ENCODE results near the gene PBX2.
"Not testable (repeated sequence)": the region's sequence is repeated elsewhere in the genome, so short reads cannot be mapped to it uniquely, and the experiment has no call there.

The PBX2 gene, protein sequence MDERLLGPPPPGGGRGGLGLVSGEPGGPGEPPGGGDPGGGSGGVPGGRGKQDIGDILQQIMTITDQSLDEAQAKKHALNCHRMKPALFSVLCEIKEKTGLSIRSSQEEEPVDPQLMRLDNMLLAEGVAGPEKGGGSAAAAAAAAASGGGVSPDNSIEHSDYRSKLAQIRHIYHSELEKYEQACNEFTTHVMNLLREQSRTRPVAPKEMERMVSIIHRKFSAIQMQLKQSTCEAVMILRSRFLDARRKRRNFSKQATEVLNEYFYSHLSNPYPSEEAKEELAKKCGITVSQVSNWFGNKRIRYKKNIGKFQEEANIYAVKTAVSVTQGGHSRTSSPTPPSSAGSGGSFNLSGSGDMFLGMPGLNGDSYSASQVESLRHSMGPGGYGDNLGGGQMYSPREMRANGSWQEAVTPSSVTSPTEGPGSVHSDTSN

DNA sequence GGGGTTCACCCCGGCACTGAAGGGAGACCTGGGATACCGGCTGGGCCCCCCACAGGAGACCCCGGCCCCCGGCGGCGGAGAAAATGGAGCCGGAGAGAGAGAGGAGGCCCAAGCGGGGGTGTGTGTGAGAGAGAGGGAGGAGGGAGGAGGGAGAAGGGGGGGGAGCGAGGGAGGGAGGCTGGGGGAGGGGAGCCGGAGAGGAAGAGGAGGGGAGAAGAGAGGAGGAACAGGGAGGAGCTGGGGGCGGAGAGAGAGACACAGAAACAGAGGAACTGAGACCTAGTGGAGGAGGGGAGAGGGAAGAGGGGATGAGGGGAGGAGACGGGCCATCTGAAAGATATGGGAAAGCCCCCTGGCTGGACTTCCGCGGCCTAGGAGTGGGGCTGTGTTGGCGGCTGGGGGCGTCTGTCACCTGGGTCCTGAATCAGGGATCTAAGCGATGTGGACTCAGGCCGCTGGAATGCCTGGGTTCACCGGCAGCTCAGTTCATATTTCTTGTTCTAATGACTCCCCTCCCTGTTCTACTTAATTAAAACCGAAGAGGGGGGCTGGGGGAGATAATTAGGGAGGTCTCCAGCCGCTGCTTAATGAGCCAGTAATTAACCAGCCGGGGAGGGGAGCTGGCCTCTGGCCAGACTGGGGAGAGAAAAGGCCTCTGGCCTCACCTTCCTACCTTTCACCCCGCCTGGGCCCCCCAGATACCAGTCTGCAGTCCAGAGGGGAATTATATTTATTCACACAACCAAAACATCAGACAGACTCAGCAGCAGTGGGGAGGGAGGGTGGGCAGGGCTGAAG, at the start of gene PBX2:
Gene PBX2 (minus strand): TSS at position 149 of the 798 bp plus-strand sequence. CDS start 287 bp downstream, outside the sequence.
- DNase-seq = peak; percentile 93 to 94

DNA sequence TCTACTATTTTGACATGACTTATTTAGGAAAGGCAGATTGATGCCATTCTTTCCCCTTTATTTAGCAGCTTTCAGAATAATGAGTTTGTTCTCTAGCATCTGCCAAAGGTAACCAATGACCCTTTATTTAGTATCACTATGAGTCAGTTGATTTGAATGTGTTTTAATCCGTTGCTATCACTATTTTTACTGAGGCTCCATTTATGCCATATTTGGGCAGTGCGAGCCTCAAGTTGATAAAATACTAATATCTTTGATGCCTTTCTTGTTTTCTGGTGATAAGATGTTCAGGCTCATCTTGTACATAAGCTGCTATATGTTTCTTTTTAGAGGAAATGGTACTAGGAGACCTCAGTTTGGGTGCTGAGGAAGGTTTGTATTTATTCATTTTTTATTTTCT, 49.5 kb upstream of the PBX2 start:
- DNase-seq = no peak

DNA sequence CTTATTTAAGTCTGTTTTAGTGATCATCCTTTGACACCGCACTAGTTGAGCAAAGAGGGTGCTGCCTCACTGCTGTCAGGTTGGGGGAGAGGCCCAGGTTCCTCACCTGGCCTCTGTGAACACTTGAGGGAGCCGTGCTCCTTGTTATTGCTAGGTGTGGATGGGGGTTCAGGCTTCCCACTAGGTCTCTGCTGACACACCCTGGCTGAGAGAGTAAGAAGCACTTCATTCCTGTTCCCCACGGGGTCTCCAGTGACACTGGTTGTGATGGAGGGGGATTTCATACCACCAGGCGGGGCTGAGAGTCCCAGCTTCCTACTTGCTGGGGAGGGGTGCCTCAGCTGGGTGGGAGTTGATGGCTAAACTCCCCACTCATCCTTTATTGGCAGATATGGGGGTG, 44.9 kb upstream of the PBX2 start:
- DNase-seq = peak in 1 of 2 donors; percentile 11

DNA sequence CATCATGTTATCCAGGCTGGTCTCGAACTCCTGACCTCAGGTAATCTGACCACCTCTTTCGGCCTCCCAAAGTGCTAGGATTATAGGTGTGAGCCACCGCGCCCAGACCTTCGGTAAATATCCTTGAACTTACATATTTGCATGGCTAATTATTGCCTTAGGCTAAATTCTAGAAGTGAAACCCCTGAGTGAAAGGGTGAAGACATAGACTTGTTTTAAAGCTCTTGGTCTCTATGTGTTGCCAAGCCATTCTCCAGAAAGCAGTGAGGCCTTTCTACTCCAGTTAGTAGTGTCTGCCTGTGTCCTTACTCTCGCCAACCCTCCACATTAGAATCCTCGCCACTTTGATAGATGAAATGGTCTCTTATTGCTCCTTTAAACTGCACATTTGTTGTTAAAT, 36.4 kb upstream of the PBX2 start:
- no peak for DNase-seq

DNA sequence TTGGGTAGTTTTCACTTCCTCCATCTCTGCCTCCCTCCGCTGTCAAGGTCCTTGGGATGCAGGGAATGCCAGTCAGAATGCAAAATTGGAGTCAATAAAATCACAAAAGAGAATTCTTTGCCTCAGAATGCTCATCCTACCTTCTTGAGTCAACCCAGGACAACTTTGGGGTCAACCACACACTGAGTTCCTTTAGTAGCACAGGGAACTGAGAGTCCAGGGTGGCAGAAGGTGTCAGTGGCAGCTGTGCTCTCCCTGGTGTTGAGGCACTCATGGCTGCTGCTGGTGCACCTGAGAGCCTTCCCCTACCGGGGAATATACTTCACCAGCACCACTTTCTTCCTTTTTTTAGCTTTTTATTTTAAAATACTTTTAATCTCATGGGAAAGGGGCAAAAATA, 34.7 kb upstream of the PBX2 start:
- no peak for DNase-seq

DNA sequence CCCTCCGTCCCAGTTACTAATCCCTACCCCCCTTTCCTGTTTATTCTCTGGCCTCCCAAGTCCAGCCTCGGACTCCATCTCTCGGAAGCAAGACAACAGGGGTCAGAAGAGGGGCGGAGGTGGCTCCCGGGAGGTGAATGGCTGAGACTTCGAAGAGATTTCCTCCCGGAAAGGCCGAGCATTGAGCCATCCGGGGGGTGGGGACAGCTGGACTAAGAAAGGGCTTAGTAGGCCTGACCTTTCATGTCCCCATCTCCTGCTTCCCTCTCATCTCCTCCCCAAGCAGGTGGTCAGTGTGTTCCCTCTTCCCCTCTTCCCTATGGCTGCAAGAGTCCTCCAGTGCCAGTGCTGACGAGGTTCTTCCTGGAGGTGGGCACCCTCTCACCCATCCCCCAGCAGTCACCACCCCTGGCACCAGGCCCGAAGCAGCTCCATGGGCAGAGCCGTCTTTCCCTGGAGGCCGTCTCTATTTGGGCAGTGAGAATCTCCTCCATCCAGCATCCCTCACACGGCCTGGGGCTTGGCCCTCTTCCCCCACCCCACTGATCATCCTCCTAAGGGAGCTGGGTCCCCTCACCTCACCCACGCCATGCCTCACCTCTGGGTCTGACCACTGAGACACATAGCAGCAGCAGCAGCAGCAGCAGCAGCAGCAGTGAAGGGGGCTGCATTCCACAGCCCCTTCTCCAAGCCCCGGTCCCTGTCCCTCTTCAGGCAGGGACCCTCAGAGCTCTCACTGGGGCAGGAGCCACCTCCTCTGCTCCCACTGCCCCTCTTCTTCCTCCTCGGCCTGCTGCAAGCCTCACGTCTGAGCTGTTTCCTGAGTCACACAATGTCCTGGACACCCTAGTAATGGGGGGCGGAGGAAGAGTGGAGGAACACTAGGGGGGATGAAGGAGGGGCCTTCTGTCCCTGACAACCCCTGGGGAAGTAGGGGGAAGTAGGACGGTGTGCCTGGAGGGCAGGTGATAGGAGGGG, 33.5 kb upstream of the PBX2 start, which contains the start of gene NOTCH4:
Gene NOTCH4 (minus strand): TSS at position 810 of the 978 bp plus-strand sequence. CDS start 139 bp downstream, at position 671.
- DNase-seq = no peak

DNA sequence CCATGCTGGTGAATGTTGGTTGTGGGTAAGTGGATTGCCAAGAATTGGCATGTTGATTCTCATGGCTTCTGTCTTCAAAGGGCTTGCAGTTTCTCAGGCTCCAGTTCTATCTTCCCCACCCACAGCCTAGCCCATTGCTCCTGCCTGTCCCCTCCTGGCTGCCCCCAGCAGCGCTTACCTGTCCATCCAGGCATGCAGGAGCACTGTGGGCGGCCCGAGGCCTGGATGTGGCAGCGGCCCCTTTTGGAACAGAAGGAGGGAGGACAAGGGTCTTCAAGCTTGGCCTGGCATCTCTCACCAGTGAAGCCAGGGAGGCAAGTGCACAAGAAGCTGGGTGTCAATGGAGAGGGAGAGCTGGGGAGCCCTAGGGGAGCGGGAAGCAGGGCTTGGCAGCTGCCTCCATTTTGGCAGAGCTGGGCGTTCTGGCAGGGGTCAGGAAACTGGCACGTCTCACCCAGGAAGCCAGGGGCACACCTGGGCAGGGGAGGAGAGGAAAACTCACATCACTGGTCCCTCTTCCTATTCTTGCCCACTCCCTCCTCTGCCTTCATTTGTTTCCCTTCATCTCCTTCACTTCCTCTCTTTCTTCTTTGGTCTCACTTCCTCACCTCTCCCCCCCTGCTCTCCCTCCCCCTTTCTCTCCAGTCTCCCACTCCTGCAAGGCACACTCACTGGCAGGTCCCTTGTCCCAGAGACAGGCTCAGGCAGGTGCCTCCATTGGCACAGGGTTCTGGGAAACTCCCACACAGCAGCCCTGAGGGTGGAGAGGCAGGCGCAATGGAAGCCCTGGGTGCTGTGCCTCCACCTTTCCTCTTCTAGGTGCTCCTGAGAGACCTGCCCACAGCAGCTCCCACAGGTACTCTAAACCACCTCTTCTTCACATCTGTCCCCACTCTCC, 32.6 kb upstream of the PBX2 start:
- no peak for DNase-seq

DNA sequence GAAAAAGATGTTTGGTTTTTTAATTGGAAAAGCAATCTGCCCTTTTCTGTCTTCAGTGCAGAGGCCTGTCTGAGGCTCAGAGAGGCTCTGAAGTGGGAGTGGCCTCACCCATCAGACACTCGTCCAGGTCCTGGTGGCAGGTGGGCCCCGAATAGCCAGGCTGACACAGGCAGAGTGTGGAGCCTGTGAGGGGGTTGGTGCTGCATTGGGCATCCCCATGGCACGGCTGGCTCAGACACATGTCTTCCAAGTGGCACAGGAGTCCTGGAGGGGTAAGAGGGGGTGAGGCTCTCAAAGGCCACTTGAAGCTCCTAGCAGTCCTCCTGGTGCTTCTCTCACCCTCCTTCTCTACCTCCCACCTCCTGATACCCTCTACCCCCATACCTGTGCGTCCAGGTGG, 30.0 kb upstream of the PBX2 start:
- DNase-seq = no peak

DNA sequence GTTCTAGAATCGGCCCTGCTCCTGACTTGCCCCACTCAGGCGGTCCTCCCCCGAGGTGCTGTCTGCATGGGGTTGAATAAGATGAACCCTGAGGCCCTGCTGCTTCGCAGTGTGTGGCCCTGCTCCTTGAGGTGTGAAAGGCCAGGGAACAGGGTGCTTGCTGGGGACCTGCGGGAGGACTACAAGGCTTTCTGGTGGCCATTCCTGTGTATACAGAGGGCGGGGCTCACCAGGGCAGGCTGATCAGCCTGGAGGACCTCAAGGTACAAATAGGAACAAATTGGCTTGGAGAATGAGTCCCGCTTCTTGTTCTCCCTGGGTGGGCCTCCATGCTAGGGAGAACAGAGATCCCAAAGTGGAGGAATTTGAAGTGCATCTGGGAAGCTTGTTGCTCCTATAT, 28.2 kb upstream of the PBX2 start:
- no peak for DNase-seq

DNA sequence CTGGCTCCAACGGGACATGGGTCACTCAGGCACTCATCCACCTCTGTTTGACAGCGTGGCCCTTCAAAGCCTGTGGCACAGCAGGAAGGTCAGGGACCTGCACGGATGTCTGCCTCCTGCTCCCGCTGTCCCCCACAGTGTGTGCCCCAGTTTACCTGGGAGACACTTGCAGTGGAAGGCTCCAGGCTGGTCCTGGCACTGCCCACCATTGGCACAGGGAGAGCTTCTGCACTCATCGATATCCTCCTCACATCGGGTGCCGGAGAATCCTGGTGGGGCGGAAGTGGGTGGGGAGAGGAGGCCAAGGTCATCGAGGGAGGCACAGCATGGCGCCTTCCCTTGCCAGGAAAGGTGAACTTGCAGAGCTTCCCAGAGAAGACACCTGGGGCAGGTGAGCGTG, 27.0 kb upstream of the PBX2 start:
- no peak for DNase-seq

DNA sequence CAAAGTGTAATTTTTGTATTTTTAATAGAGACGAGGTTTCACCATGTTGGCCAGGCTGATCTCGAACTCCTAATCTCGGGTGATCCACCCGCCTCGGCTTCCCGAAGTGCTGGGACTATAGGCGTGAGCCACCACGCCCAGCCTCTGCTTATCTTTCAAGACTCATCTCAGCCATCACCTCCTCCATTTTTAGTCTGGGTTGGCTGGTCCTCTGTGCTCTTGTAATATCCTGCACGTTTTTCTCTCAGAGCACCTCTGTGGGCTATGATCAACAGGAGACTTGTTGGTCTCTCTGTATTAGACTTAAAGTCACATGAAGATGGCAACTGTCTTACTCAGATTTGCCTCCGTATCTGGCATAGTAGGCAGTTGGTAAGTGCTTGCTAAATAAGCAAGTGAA, 26.3 kb upstream of the PBX2 start:
- DNase-seq = no peak

DNA sequence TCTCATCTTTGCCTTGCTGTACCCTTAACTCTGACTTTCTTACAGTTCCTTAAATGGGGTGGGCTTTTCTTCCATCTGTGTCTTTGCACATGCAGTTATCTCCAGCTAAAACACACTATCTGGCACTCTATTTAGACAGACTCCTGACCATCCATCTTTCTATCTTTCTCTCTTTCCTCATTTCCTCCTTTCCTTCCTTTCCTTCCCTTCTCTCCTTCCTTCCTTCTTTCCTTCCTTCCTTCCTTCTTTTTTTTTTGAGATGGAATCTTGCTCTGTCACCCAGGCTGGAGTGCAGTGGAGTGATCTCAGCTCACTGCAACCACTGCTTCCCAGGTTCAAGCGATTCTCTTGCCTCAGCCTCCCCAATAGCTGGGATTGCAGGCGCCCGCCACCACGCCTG, 25.6 kb upstream of the PBX2 start:
- DNase-seq = no peak

DNA sequence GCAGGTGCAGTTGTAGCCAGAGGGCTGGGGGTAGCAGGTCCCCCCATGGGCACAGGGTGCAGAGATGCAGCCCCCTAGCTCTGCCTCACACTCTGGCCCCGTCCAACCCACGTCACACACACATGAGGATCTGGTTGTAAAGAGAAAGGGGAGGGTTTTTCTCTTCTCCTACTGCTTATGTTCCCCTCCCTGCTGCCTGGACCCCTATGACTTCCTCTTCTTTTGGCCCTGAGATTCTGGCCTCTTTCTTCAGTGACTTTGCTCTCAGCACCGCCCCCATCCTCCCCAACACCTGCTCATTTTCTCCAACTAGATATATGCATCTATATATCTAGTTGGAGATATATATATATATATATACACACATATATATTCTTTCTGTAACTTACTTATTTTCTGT, 24.1 kb upstream of the PBX2 start:
- DNase-seq = no peak

DNA sequence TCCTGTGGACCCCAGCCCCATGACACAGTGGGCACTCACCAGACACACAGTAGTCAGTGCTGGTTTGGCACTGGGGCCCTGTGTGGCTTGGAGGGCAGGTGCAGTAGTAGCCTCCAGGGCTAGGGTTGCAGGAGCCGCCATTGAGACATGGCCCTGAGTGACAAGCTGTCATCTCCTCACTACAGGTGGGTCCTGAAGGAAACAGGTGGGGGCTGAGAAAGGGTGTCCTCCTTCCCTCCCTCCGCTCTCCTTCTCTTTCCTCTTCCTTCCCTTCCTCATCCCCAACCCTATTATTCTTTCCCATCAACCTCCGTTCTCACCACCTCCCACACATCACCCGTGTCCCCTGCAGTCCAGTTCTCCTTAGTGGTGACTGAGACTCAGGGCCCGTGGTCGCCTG, 23.6 kb upstream of the PBX2 start:
- no peak for DNase-seq

DNA sequence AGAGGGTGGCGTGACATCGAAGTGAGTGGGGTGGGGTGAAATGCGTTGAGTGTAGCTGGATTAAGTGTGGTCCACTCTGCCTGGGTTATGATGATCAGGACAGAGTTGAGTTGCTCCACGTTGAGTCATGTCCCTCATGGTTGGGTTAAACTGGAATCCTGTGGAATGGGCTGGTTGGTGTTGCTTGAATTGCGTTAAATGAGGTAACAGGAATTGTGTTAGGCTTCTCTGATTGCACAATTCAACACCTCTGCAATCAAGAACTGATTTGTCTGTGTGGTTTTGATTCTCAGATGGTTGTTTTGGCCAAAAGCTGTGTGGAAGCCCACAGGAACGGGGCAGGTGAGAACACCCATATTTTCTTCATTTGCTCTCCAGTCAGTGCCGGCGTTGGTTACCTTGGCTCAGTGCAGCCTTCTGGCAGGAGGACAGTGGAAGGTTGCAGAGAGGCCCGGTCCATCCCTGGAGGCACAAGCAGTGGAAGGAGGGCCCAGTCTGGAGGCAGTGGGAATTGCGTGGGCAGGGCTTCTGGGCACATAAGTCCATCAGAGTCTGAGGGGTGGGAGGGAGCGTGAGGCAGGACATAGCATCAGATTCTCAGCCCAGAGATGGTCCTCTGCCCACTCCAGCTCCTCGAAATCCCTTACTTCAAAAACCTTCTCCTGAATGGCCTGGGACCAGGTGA, 22.2 kb upstream of the PBX2 start:
- DNase-seq = no peak

DNA sequence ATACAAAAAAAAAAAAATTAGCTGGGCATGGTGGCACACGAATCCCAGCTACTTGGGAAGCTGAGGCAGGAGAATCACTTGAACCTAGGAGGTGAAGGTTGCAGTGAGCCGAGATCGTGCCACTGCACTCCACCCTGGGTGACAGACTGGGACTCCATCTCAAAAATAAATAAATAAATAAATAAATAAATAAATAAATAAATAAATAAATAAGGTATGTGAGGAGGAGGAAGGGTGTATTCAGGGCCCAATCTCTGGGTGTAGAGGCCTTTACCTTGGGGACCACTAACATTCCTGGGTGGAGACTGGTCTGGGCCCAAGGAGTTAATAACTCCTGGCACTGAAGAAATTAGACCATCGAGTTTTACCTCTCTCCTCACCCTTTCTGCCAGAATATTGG, 21.4 kb upstream of the PBX2 start:
- DNase-seq = not testable (repeated sequence)

DNA sequence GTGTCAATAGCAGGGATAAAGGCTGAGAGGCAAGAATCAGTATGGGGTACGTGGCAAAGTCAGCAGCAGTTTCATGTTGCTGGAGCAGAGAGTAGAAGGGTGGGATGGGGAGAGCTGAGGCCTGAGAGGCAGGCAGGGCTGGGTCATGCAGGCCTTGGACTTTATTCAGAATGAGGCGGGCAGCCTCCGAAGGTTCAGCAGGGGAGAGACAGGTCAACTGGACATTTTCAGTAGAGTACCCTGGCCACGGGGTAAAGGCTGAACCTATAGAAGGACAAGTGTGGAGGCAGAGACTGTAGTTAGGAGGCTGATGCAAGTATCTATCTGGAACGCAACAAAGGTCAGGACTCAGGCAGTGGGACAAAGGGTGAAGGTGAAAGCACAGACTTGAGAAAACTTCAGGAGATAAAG, 20.2 kb upstream of the PBX2 start:
- no peak for DNase-seq

DNA sequence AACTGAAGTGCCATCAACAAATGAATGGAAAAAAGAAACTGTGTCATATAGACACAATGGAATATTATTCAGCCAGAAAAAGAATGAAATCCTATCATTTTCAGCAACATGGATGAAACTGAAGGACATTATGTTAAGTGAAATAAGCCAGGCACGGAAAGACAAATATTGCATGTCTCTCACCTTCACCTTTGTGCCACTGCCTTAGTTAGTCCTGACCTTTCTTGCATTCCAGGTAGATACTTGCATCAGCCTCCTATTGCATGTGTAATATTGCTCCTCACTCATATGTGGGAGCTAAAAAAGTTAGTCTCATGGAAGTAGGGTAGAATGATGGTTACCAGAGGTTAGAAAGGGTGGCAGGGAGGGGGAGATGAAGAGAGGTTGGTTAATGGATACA, 19.0 kb upstream of the PBX2 start:
- DNase-seq = no peak

DNA sequence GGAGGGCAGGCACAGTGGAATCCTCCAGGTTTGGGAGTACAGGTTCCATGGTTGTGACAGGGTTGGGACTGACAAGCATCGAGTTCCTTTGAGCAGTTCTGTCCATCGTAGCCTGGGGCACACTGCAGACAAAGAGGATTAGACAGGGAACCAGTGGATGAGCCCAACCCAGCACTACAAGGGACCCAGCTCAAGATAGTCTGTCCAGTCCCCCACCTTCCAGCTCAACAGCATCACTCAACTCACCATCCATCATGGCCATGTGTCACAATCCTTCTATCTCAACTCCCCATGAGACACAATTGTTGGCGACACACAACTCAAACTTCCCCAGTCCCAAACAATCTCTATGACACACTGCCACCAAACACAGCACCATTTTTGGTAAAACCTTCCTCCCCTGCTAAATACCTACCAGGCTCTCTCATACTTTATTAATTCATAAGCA, 14.3 kb upstream of the PBX2 start:
- DNase-seq = no peak

DNA sequence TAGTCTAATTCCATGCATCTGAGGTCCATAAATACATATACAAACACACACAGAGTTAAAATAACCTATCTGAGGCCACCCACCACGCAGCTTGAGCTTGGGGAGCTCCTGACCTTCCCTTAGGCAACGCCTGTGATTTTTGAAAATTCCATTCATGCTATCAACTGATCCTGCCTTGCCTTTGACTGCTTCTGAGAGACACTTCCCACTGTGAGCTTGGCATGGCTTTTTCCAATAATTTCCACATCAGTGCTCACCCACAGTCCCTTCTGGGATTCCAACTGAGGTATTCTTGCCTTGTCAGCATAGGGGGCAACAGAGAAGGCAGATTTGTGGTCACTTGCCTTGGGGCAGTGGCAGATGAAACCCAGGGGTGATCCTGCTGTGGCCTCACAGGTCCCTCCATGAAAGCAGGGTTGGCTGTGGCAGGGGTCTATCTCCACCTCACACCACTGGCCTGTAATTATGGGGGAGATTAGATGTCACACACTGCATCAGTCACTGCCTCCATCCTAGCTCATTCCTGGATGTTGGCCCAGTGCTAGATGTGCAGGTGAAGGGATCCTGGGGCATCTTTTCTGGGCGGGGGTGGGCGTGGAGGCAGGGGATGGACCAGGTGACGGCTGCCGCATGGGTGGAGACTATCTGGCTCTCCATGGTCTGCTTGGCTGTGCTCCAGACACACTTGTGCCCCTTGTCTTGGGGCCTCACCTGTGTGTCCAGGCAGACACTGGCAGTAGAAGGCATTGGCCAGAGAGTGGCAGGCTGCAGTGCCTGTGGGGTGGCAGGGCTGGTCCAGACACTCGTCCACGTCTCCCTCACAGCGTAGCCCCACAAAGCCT, 13.6 kb upstream of the PBX2 start:
- no peak for DNase-seq
